ENCODE measurements around the gene PHACTR1.

DNA sequence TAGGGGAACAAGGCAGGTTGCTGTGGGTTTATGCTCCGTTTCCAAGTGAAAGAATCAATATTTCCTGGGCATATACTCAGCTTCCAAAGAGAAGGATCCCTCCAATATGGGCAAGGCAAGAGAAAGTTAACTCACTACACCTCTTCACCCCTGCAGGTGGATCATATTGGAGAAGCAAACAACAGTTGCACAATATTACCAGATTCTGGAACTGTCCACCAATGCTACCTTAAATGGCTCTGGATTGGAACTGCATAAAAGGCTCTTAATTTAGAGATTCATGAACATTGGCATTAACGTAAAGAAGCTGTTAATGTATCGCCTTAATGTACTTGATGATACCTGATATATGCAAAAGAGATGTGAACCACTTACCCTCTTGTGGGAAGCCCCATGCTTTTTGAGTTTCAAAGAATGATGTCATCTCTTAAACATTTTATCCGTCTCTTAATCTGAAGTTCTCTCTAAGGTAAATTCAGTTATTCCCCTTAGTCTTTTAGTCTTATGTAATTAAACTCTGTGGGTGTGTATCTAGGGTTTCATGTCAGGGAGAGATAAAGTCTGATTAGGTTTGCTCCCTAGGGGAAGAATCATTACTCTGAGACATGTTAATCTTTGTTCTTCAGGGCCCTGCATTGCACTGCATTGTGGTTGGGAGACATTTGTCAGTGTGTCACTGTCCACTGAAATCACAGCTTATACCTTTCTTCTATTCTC, 99.5 kb downstream of the PHACTR1 start:
- TF ChIP-seq, protein P1, sequence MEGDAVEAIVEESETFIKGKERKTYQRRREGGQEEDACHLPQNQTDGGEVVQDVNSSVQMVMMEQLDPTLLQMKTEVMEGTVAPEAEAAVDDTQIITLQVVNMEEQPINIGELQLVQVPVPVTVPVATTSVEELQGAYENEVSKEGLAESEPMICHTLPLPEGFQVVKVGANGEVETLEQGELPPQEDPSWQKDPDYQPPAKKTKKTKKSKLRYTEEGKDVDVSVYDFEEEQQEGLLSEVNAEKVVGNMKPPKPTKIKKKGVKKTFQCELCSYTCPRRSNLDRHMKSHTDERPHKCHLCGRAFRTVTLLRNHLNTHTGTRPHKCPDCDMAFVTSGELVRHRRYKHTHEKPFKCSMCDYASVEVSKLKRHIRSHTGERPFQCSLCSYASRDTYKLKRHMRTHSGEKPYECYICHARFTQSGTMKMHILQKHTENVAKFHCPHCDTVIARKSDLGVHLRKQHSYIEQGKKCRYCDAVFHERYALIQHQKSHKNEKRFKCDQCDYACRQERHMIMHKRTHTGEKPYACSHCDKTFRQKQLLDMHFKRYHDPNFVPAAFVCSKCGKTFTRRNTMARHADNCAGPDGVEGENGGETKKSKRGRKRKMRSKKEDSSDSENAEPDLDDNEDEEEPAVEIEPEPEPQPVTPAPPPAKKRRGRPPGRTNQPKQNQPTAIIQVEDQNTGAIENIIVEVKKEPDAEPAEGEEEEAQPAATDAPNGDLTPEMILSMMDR (conservative IDR thresholded peaks at IDR 0.05; ENCODE audit: low read depth, low read length): no peak
- TF ChIP-seq EZH2phosphoT487 (IDR thresholded peaks at IDR 0.05; ENCODE audit: borderline replicate concordance, low read length) (no peak), EZH2 (IDR thresholded peaks at IDR 0.05; ENCODE audit: low read length, unreplicated experiment) (no peak)

All from PC-3 (cell line).